ENCODE measurements around the gene CKAP5.

CKAP5 gene

DNA sequence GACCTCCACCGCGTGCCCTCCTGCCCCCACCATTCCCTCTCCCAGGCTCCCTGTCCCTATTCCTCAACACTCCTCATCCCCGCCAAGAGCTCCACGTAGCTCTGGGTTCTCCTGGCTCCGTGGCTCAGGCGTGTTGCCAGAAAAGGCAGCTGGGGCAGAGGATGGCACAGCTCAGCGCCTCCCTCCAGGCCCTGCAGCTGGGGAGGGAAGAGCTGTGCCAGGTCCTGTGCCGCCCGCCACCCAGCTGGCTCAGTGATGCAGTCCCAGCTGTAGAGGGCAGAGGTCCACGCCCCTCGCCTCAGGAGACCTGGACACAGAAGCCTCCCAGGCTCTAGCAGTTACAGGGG is 149.9 kb downstream of the CKAP5 start:
- no peak for TF ChIP-seq Cebpa-rat (IDR thresholded peaks at IDR 0.05)
- Histone ChIP-seq H3K4me2 (no peak overlapping the region), H4K20me1 (peaks cover 11% of the 10 kb centered on the region; the same call in 1 of the 2 replicates), H3K36me3 (peaks cover 59% of the 10 kb centered on the region), H3K9me3 (no peaks in the 10 kb centered on the region), H3K9ac (peak overlapping the region; percentile 27; the same call in 1 of the 2 replicates), H3K27me3 (no peaks in the 10 kb centered on the region), H3K4me3 (no peak overlapping the region), H3K27ac (no peak overlapping the region), H3K4me1 (peaks cover 28% of the 10 kb centered on the region)

DNA sequence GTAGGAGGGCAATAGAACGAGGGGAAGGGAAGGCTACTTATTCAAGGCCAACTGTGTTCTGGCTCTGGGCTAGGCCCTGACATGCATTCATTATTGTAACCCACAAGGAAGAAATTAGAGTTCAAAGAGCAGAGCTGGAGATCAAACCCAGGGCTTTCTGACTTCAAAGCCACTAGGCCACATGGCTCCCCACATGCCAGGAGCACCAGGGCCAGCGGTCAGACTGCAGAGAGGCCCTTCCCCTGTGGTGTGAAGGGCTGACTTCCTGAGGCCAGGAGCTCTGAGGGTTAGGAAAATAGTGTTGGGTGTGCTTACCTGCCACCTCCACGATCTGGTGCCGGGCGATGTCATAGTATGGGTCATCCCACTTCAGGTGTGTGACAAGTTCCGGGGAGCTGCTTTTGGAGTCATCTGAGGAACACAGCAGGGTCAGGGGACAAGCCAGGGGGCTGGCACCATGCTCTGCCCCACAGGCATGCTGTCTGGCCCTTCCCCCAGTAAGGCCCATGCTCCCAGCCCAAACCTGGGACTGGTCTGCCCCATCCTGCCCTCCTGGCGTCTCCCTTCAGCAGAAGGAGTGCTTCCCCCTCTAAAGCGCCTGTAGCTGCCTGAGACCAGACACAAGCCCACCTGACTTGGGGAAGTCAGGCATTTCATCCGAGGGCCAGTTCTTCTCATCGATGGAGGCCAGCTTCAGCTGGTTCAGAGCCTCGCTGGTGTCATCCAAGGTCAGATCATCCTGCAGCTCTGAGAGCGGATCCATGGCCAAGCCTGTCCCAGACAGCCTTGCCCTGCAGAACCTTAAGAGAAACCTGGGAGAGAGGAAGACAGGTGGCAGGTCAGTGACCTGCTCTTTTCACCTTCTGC is 150.5 kb downstream of the CKAP5 start:
- H3K4me3 ChIP-seq: no peak overlapping the region
- peaks cover 28% of the 10 kb centered on the region for H3K4me1 ChIP-seq
- H4K20me1 ChIP-seq: peaks cover 11% of the 10 kb centered on the region; the same call in 1 of the 2 replicates
- no peak overlapping the region for H3K4me2 ChIP-seq
- no peak overlapping the region for H3K27ac ChIP-seq
- peaks cover 65% of the 10 kb centered on the region for H3K36me3 ChIP-seq
- no peaks in the 10 kb centered on the region for H3K9me3 ChIP-seq
- no peaks in the 10 kb centered on the region for H3K27me3 ChIP-seq
- H3K9ac ChIP-seq: 0 out of 2 replicates have a peak overlapping the region, but pooled peaks have one; percentile 27
- no peak for TF ChIP-seq Cebpa-rat (IDR thresholded peaks at IDR 0.05)

DNA sequence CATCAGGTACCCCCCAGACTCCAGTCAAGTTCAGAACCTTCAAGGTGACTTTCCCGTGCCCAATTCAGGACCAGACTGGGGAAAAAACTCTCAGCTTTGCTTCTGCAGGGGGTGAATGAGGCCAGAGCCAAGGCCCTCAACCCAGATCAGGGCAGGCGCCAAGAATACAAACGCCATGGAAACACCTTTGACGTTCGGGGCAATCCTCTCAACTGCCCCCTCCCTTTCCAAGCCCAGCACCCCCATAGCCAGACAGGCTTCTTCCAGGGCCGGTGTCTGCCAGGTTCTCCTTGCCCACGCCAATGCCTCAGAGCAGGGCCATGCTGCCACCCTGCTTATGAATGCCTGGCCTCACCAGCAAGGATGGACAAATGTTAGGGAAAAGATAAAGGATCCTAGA is 151.5 kb downstream of the CKAP5 start:
- Histone ChIP-seq H3K36me3 (peaks cover 75% of the 10 kb centered on the region), H3K9me3 (no peaks in the 10 kb centered on the region), H3K9ac (no peak overlapping the region), H4K20me1 (peaks cover 11% of the 10 kb centered on the region; the same call in 1 of the 2 replicates), H3K27ac (no peak overlapping the region), H3K4me2 (no peak overlapping the region), H3K27me3 (no peaks in the 10 kb centered on the region), H3K4me3 (no peak overlapping the region), H3K4me1 (peaks cover 25% of the 10 kb centered on the region)
- no peak for TF ChIP-seq Cebpa-rat (IDR thresholded peaks at IDR 0.05)

DNA sequence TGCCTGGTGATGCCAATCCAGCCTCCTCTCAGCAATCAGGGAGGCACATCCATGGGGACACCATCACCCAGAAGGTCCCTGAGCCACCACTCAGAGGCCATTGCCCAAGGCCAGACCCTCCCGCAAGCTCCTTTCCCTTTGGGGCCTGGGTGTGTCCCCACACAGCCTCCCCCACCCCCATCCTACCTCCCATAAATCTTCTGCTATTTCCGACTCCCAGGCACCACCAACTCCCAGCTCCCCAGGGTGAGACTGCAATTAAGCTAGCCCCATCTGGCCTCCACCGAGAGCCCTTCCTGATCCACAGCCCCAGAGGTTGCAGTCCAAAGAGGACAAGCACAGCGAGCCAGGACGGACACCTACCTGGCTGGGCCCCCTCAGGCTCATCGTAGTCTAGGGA is 152.0 kb downstream of the CKAP5 start:
- H4K20me1 ChIP-seq: peaks cover 11% of the 10 kb centered on the region; the same call in 1 of the 2 replicates
- no peak overlapping the region for H3K27ac ChIP-seq
- peaks cover 19% of the 10 kb centered on the region for H3K4me1 ChIP-seq
- no peak overlapping the region for H3K4me2 ChIP-seq
- H3K27me3 ChIP-seq: no peaks in the 10 kb centered on the region
- peaks cover 79% of the 10 kb centered on the region for H3K36me3 ChIP-seq
- H3K9me3 ChIP-seq: no peaks in the 10 kb centered on the region
- H3K9ac ChIP-seq: no peak overlapping the region
- TF ChIP-seq Cebpa-rat (IDR thresholded peaks at IDR 0.05): no peak
- no peak overlapping the region for H3K4me3 ChIP-seq

DNA sequence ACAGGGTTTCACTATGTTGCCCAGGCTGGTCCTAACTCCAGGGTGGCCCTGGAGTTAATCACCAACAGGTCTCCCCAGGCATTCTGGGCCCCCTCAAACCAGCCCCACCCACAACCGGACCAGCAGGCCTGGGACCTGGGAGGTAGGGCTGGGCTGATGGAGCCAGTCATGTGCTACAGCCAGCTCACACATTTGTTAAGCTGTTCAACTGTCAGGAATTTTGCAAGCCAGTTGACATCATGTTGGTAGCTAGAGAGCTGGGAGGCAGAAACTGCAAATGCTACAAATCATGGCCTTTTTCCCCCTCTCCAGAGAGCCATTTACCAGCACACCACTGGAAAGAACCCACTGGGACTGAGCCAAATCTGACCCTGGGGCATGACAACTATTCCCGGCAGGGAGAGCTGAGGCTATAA is 152.5 kb downstream of the CKAP5 start:
- Histone ChIP-seq H4K20me1 (peaks cover 11% of the 10 kb centered on the region; the same call in 1 of the 2 replicates), H3K36me3 (peaks cover 82% of the 10 kb centered on the region), H3K9me3 (no peaks in the 10 kb centered on the region), H3K4me3 (no peak overlapping the region), H3K4me1 (peaks cover 15% of the 10 kb centered on the region), H3K9ac (no peak overlapping the region), H3K27me3 (no peaks in the 10 kb centered on the region), H3K27ac (no peak overlapping the region), H3K4me2 (no peak overlapping the region)
- no peak for TF ChIP-seq Cebpa-rat (IDR thresholded peaks at IDR 0.05)

Data from BLaER1 (cell line).